DND-41 (cell line): ENCODE measurements around the gene SEC14L5.

Experiments
- ATAC-seq: fragments of 200-7000 bp; cut with Tn5 transposase; 3 replicates; pipeline ENCODE4 v1.9.1; 2021; ENCODE audit warnings: low read depth; ENCODE audit not compliant: insufficient read depth
- DNase-seq: peaks from one replicate; pipeline ENCODE4 v3.0.0-alpha.2; 2020
- H2AFZ ChIP-seq: 2 replicates; pipeline ENCODE4 v1.6.0; 2012; ENCODE audit warnings: low read depth, low read length
- H3K27ac ChIP-seq: 2 replicates; pipeline ENCODE4 v1.5.1; 2012; ENCODE audit warnings: low read length, inconsistent platforms
- H3K27me3 ChIP-seq: fragments of 200-600 bp; sonication (generic); 2 replicates; pipeline ENCODE4 v1.6.0; 2012; ENCODE audit warnings: low read length, mild to moderate bottlenecking, inconsistent platforms; ENCODE audit not compliant: insufficient read depth, poor library complexity
- H3K36me3 ChIP-seq: 2 replicates; pipeline ENCODE4 v1.5.1; 2012; ENCODE audit warnings: low read length, inconsistent platforms; ENCODE audit not compliant: insufficient read depth
- H3K4me1 ChIP-seq: 2 replicates; pipeline ENCODE4 v1.5.1; 2012; ENCODE audit warnings: mild to moderate bottlenecking, low read length; ENCODE audit not compliant: insufficient read depth
- H3K4me2 ChIP-seq: 2 replicates; pipeline ENCODE4 v1.6.0; 2012; ENCODE audit warnings: mild to moderate bottlenecking, moderate library complexity, low read length, inconsistent platforms; ENCODE audit not compliant: insufficient read depth
- H3K4me3 ChIP-seq, 2 experiments: fragments of 200-600 bp in 1 of 2; shearing (Covaris generic) in 1 of 2; 2 replicates each; pipeline ENCODE4 v1.5.1; 2012 to 2016; ENCODE audit warnings: inconsistent platforms in 2 of 2, low read length in 2 of 2, mild to moderate bottlenecking in 2 of 2, low read depth in 1 of 2, moderate library complexity in 1 of 2
- H3K79me2 ChIP-seq: 2 replicates; pipeline ENCODE4 v1.6.0; 2012; ENCODE audit warnings: low read length, inconsistent platforms; ENCODE audit not compliant: insufficient read depth
- H3K9ac ChIP-seq: 2 replicates; pipeline ENCODE4 v1.6.0; 2012; ENCODE audit warnings: low read depth, mild to moderate bottlenecking, inconsistent platforms, low read length, moderate library complexity
- H3K9me3 ChIP-seq: 2 replicates; pipeline ENCODE4 v1.5.1; 2012; ENCODE audit warnings: low read length, moderate library complexity, mild to moderate bottlenecking, inconsistent platforms; ENCODE audit not compliant: insufficient read depth, severe bottlenecking
- H4K20me1 ChIP-seq: 2 replicates; pipeline ENCODE4 v1.6.0; 2012; ENCODE audit warnings: low read length; ENCODE audit not compliant: insufficient read depth
- EZH2 ChIP-seq: IDR thresholded peaks from 3 replicates; pipeline ENCODE4 v1.6.1; 2012; ENCODE audit warnings: borderline replicate concordance, low read depth, mild to moderate bottlenecking, moderate library complexity, low read length, inconsistent platforms; ENCODE audit not compliant: severe bottlenecking
- TF ChIP-seq, protein P1 (sequence below): IDR thresholded peaks from 2 replicates; pipeline ENCODE4 v1.5.1; 2012; ENCODE audit warnings: borderline replicate concordance, low read length, moderate library complexity, mild to moderate bottlenecking; ENCODE audit not compliant: poor library complexity, severe bottlenecking; ENCODE audit errors: extremely low read depth

The SEC14L5 gene

DNA sequence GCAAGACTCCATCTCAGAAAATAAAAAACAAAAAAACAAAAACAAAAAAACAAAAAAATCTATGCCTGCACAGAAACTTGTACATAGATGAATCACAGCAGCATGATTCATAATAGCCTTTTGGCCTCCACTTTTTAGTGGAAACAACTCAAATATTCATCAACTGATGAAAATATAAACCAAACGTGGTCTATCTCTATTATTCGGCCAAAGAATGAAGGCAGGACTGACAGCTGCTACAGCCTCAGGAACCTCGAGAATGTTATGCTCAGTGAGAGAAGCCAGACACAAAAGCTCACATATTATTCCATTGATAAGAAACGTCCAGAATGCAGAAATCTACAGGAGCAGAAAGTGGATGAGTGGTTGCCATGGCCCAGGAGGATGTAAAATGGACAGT lies 41.0 kb upstream of the SEC14L5 start:
- H2AFZ ChIP-seq = no peak overlapping the region
- peaks cover 3% of the 10 kb centered on the region; the same call in 1 of the 2 replicates for H3K4me1 ChIP-seq
- H3K9ac ChIP-seq = no peak overlapping the region
- H3K36me3 ChIP-seq = no peaks in the 10 kb centered on the region
- TF ChIP-seq EZH2 = no peak
- TF ChIP-seq, protein P1, sequence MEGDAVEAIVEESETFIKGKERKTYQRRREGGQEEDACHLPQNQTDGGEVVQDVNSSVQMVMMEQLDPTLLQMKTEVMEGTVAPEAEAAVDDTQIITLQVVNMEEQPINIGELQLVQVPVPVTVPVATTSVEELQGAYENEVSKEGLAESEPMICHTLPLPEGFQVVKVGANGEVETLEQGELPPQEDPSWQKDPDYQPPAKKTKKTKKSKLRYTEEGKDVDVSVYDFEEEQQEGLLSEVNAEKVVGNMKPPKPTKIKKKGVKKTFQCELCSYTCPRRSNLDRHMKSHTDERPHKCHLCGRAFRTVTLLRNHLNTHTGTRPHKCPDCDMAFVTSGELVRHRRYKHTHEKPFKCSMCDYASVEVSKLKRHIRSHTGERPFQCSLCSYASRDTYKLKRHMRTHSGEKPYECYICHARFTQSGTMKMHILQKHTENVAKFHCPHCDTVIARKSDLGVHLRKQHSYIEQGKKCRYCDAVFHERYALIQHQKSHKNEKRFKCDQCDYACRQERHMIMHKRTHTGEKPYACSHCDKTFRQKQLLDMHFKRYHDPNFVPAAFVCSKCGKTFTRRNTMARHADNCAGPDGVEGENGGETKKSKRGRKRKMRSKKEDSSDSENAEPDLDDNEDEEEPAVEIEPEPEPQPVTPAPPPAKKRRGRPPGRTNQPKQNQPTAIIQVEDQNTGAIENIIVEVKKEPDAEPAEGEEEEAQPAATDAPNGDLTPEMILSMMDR = no peak
- no peak overlapping the region for H3K27ac ChIP-seq
- ATAC-seq (no peak), DNase-seq (no peak)
- no peaks in the 10 kb centered on the region for H4K20me1 ChIP-seq
- H3K4me3 ChIP-seq = no peak overlapping the region
- peaks cover 5% of the 10 kb centered on the region for H3K27me3 ChIP-seq
- H3K4me2 ChIP-seq = no peak overlapping the region
- H3K79me2 ChIP-seq = no peaks in the 10 kb centered on the region
- H3K9me3 ChIP-seq = no peaks in the 10 kb centered on the region

- Histone ChIP-seq H3K79me2 (no peaks in the 10 kb centered on the region), H3K4me2 (no peak overlapping the region), H4K20me1 (no peaks in the 10 kb centered on the region), H3K9ac (no peak overlapping the region), H3K36me3 (no peaks in the 10 kb centered on the region), H3K27ac (no peak overlapping the region), H3K27me3 (peaks cover 5% of the 10 kb centered on the region), H3K4me1 (peaks cover 3% of the 10 kb centered on the region; the same call in 1 of the 2 replicates), H3K4me3 (no peak overlapping the region), H2AFZ (no peak overlapping the region), H3K9me3 (no peaks in the 10 kb centered on the region)
- TF ChIP-seq, protein P1 = no peak
- TF ChIP-seq EZH2 = no peak
- DNase-seq = no peak
- no peak for ATAC-seq
These were observed 39.3 kb upstream of the SEC14L5 start for GRCh38 chr16:4918781-4919251.

GRCh38 chr16:4920826-4921225 lies 37.3 kb upstream of the SEC14L5 start:
- no peaks in the 10 kb centered on the region for H3K4me1 ChIP-seq
- no peak for ATAC-seq
- no peak for DNase-seq
- H3K27me3 ChIP-seq = peaks cover 5% of the 10 kb centered on the region
- H4K20me1 ChIP-seq = no peaks in the 10 kb centered on the region
- no peaks in the 10 kb centered on the region for H3K9me3 ChIP-seq
- TF ChIP-seq, protein P1 = no peak
- no peak for TF ChIP-seq EZH2
- no peaks in the 10 kb centered on the region for H3K36me3 ChIP-seq
- H3K9ac ChIP-seq = no peak overlapping the region
- no peak overlapping the region for H3K4me2 ChIP-seq
- H3K27ac ChIP-seq = no peak overlapping the region
- no peak overlapping the region for H2AFZ ChIP-seq
- H3K4me3 ChIP-seq = no peak overlapping the region
- H3K79me2 ChIP-seq = no peaks in the 10 kb centered on the region

DNA sequence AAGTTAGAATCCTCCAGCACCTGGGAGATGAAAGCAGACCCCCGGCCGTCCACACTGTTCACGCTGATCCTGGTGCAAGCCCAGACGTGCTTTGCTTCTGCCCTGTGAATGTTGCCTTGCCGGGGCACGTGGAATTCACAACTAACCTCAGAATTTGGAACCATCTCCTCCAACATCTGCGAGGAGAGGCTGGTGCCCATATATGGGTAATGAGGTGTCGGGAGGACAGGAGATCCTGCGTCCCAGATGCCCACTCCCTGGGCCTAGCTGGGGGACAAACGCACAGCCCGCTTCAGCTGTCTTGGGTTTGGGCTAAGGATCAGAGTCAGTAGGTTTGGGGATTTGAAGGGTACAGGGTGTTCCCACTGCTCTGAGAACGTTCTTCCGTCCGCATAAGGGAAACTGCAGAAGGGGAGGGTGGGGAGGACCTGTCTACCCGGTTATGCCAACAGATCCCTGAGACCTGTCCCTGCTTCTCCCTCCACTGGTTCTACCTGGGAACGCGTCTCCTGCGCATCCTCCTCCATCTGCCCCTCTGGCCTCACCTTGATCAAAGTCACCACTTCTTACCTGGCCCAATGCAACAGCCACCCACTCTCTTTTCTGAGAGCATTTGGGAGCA lies 35.3 kb upstream of the SEC14L5 start:
- no peak for TF ChIP-seq EZH2
- TF ChIP-seq, protein P1 = no peak
- no peak overlapping the region for H3K4me3 ChIP-seq
- H3K79me2 ChIP-seq = no peaks in the 10 kb centered on the region
- no peak overlapping the region for H3K27ac ChIP-seq
- H3K9me3 ChIP-seq = peaks cover 11% of the 10 kb centered on the region
- no peak for ATAC-seq
- H3K36me3 ChIP-seq = no peaks in the 10 kb centered on the region
- peaks cover 5% of the 10 kb centered on the region for H3K27me3 ChIP-seq
- H3K4me1 ChIP-seq = no peaks in the 10 kb centered on the region
- no peak overlapping the region for H3K9ac ChIP-seq
- DNase-seq = no peak
- H2AFZ ChIP-seq = no peak overlapping the region
- H4K20me1 ChIP-seq = no peaks in the 10 kb centered on the region
- H3K4me2 ChIP-seq = no peak overlapping the region
